ENCODE results near the gene ABCG4.

DNA sequence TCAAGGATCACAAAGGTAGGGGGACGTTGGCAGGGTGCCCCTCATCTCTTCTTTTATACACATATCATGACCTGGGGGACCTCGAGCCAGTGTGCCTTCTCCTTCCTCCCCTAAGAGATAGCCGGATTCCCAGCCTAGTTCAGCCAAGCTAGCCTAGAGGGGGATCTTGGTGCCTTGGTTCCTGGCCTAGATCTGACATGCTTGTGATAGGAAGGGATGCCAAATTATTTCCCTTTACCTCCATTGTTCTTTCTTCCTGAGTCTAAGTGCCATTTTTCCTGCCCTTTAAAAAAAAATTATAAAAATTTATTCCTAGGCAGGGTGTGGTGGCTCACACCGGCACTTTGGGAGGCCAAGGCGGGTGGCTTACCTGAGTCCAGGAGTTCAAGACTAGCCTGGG, 34.5 kb upstream of the ABCG4 start:
- TF ChIP-seq CTCF (IDR thresholded peaks at IDR 0.05) (no peak), POLR2A (IDR thresholded peaks at IDR 0.05) (no peak)
